H1 (cell line): ENCODE data around the gene PARM1. TPM values are rescaled to one million over a fixed set of nuclear protein-coding genes. Genes with fewer than 3 reads are reported as not detected.

Experiments
- ASH2L ChIP-seq: fragments of 200-600, 300-600 bp; sonication (generic); IDR thresholded peaks from one replicate; pipeline ENCODE4 v1.7.1; 2017; ENCODE audit warnings: low read length
- ATF2 ChIP-seq: IDR thresholded peaks from 2 replicates; pipeline ENCODE4 v1.6.1; 2012; ENCODE audit warnings: low read length, inconsistent platforms
- BRCA1 ChIP-seq: IDR thresholded peaks from 2 replicates; pipeline ENCODE4 v1.6.1; 2012; ENCODE audit warnings: low read depth, low read length, improper control_type of control experiment
- E2F6 ChIP-seq: IDR thresholded peaks from 2 replicates; pipeline ENCODE4 v1.6.1; 2012; ENCODE audit warnings: inconsistent platforms
- polyA plus RNA-seq, 7 experiments: library from polyadenylated mRNA; depleted of rRNA in 3 of 7; stranded (reverse) in 5 of 7; unstranded in 2 of 7; fragments of >200 nt in 5 of 7; fragments of 200-250 nt in 2 of 7; gene quantifications; 1 replicate in 5 of 7; 2 replicates in 1 of 7; 4 replicates in 1 of 7; pipeline versions ENCODE4 v1.2.1 to v1.2.3, GENCODE V29; 2011 to 2013; ENCODE audit warnings: missing spikeins in 2 of 7, mixed read lengths in 2 of 7
- total RNA-seq: library from RNA; stranded (reverse); fragmentation: NEBNext Ultra II Directional; extraction: Animal tissue kit (Norgen Biotek cat#: 25700); gene quantifications from 2 replicates; pipeline ENCODE4 v1.2.1, GENCODE V29; 2021

The PARM1 gene
- total and polyA plus RNA-seq, 2 of the 8 experiments (the other 6 are each of a cell fraction or from before 2014, with no cell fraction given) = 2.0 to 5.3 TPM

DNA sequence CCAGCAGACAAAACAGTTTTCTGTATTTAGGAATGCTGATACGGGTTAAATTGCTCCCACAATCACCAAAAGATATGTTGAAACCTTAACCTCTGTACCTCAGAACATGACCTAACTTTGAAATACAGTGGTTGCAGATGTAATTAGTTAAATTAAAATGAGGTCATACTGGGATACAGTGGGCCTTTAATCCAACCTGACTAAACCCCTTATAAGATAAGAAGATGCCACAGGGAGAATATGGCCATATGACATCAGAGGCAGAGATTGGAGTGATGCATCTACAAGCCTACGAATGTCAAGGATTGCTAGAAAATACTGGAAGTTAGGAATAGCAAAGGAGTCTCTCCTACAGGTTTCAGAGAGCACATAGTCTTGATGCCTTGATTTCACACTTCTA lies 32.1 kb upstream of the PARM1 start (continued):
- no peak for TF ChIP-seq E2F6
- TF ChIP-seq ASH2L = no peak
- no peak for TF ChIP-seq BRCA1
- no peak for TF ChIP-seq ATF2
- TF ChIP-seq, all 59 proteins: peak for 0
